Activated CD8-positive, alpha-beta memory T cell treated with anti-CD3 and anti-CD28 coated beads, Interleukin-2, amount 10 ng/mL, durations not matched to agents 7 days and 5 days (primary cell): ENCODE results near the gene EPHA6. TPM values are rescaled to one million over a fixed set of nuclear protein-coding genes. Genes with fewer than 3 reads are reported as not detected.
"Not testable (repeated sequence)": the region's sequence is repeated elsewhere in the genome, so short reads cannot be mapped to it uniquely, and the experiment has no call there.

Source experiments
- ATAC-seq: fragments of 150-1000 bp; cut with Tn5 transposase; one replicate; pipeline ENCODE4 v1.10.0; 2021; ENCODE audit warnings: moderate library complexity
- CTCF ChIA-PET: fragments of 350-600 bp; sonication (Branson Sonifier 250); formaldehyde crosslinking; loops from one replicate; lab custom pipeline; 2021; ENCODE audit warnings: antibody characterized with exemption; lab: Charles Lee
- DNase-seq: peaks from one replicate; pipeline ENCODE4 v3.0.0-alpha.2; 2020
- H3K27ac Mint-ChIP-seq: one replicate; pipeline ENCODE4 v1.8.0; 2021; ENCODE audit warnings: mild to moderate bottlenecking, mixed read lengths
- H3K27me3 Mint-ChIP-seq: one replicate; pipeline ENCODE4 v1.8.0; 2021; ENCODE audit warnings: mixed read lengths
- H3K36me3 Mint-ChIP-seq: one replicate; pipeline ENCODE4 v1.8.0; 2021; ENCODE audit warnings: mild to moderate bottlenecking, mixed read lengths
- H3K4me1 Mint-ChIP-seq: one replicate; pipeline ENCODE4 v1.8.0; 2021; ENCODE audit warnings: mixed read lengths
- H3K4me3 Mint-ChIP-seq: one replicate; pipeline ENCODE4 v1.8.0; 2021; ENCODE audit warnings: mild to moderate bottlenecking, moderate library complexity, mixed read lengths
- H3K9me3 Mint-ChIP-seq: one replicate; pipeline ENCODE4 v1.8.0; 2022; ENCODE audit warnings: low read depth, mixed read lengths
- total RNA-seq, 2 experiments: library from RNA; stranded (reverse); gene quantifications; one replicate each; pipeline ENCODE4 v1.2.3, GENCODE V29; 2021

Gene EPHA6
- total RNA-seq, 2 experiments from 2014 or later: not detected

- Mint-ChIP-seq H3K27me3 (no peaks in the 10 kb centered on the region), H3K27ac (no peak overlapping the region), H3K36me3 (no peaks in the 10 kb centered on the region), H3K4me1 (no peaks in the 10 kb centered on the region), H3K4me3 (no peak overlapping the region), H3K9me3 (peaks cover 4% of the 10 kb centered on the region)
- DNase-seq (no peak), ATAC-seq (no peak)
- CTCF ChIA-PET: no interaction called here
Observed at GRCh38 chr3:96844204-96844514, 29.8 kb downstream of the EPHA6 start.

DNA sequence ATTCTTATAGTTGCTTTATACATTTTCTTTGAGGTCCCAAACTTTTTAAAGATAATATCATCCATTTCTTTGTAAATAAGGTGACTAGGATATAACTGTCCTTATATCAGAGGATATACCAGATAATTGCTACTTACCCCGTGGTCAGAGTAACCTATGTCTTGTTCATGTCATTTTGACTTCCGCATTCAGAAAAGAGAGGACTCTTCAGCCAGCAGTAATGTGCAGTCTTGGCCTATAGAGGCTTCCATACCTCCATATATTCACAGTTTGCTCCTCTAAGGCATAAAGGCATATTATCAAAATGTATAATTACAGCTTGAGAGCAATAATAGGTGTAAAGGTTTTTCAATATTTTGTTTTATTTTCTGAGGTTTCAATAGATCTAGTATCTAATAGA, 38.5 kb downstream of the EPHA6 start:
- DNase-seq (no peak), ATAC-seq (no peak)
- Mint-ChIP-seq H3K4me1 (no peaks in the 10 kb centered on the region), H3K36me3 (no peaks in the 10 kb centered on the region), H3K9me3 (no peaks in the 10 kb centered on the region), H3K27me3 (no peaks in the 10 kb centered on the region), H3K4me3 (no peak overlapping the region), H3K27ac (no peak overlapping the region)
- CTCF ChIA-PET: no interaction called here

DNA sequence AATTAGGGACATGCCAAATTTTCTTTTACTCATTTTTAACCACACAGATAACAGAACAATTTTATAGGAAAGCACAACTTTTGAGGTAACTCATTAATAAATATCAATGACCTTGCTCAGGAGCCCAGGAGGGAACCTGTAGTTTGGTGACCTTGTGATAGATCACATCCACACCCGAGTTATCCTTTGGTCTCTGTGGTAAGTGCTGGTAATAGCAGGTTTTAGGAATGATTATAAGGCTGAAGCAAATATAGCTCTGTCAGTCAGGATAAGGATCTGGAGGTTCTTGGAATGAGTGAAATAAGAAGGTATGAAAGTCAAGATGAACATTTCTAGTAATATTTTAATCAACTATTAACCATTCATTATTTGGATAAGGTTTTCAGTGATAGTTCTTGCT, 46.5 kb downstream of the EPHA6 start:
- ATAC-seq: no peak
- H3K27ac Mint-ChIP-seq: no peak overlapping the region
- H3K4me3 Mint-ChIP-seq: no peak overlapping the region
- H3K9me3 Mint-ChIP-seq: no peaks in the 10 kb centered on the region
- H3K27me3 Mint-ChIP-seq: no peaks in the 10 kb centered on the region
- CTCF ChIA-PET: no interaction called here
- H3K36me3 Mint-ChIP-seq: no peaks in the 10 kb centered on the region
- no peaks in the 10 kb centered on the region for H3K4me1 Mint-ChIP-seq
- DNase-seq: no peak

DNA sequence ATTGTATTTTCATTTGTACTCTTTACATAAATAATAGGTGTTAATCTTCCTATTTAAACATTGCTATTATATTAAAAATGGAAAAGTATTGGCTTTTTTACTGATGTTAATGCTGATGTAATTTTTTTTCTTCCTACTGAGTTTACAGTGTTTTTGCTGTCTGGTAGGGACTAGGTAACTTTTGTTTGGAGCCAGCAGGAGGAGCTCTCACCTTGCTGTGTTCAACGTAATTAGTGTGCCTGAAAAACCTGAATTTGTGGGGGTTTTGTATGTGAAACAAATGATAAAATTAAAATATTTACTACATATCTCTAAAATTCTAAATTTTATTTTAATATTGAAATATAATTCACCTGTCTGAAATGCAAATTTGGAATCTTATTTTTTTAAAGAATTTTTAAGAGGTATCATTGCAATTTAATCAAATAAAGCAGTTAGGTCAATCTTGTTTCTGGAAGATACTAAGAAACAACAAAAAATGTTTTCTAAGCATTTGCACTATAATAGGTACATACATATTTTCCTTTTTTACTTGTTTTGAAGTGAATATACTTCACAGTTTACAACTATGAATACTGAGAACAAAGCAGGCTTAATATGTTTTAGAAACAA, 48.8 kb downstream of the EPHA6 start:
- Mint-ChIP-seq H3K4me1 (no peaks in the 10 kb centered on the region), H3K27me3 (no peaks in the 10 kb centered on the region), H3K36me3 (no peaks in the 10 kb centered on the region), H3K4me3 (no peak overlapping the region), H3K9me3 (no peaks in the 10 kb centered on the region), H3K27ac (no peak overlapping the region)
- no peak for ATAC-seq
- CTCF ChIA-PET: interaction anchor here (1.1 to 1.3 kb wide), 2 partner anchors 24 to 856 kb away, joined by 3 to 5 read pairs; no protein-coding TSS in a partner anchor
- DNase-seq: no peak

DNA sequence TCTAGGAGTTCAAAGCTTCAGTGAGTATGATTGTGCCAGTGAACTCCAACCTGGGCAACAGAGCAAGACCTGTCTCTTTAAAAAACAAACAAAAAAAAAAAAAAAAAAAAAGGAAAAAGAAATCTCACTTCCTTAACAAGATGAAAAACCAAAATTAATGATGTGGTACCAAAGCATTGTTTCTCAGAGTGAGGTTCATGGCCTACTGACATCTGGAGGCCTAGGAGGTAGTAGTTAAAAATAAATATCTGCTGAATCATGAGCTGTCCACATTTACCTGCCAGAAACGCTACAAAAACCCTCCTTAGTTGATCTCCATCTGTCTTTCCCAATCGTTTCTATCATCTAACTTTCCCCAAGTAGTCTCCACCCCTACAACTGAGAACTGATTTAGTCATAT, 51.2 kb downstream of the EPHA6 start:
- Mint-ChIP-seq H3K9me3 (no peaks in the 10 kb centered on the region), H3K27me3 (no peaks in the 10 kb centered on the region), H3K27ac (no peak overlapping the region), H3K4me3 (no peak overlapping the region), H3K36me3 (no peaks in the 10 kb centered on the region), H3K4me1 (no peaks in the 10 kb centered on the region)
- DNase-seq (no peak), ATAC-seq (no peak)
- CTCF ChIA-PET: no interaction called here

GRCh38 chr3:96869316-96869715, 54.9 kb downstream of the EPHA6 start:
- no peaks in the 10 kb centered on the region for H3K4me1 Mint-ChIP-seq
- H3K4me3 Mint-ChIP-seq: no peak overlapping the region
- no peaks in the 10 kb centered on the region for H3K27me3 Mint-ChIP-seq
- no peaks in the 10 kb centered on the region for H3K9me3 Mint-ChIP-seq
- no peak overlapping the region for H3K27ac Mint-ChIP-seq
- no peaks in the 10 kb centered on the region for H3K36me3 Mint-ChIP-seq
- DNase-seq: no peak
- CTCF ChIA-PET: no interaction called here
- no peak for ATAC-seq

DNA sequence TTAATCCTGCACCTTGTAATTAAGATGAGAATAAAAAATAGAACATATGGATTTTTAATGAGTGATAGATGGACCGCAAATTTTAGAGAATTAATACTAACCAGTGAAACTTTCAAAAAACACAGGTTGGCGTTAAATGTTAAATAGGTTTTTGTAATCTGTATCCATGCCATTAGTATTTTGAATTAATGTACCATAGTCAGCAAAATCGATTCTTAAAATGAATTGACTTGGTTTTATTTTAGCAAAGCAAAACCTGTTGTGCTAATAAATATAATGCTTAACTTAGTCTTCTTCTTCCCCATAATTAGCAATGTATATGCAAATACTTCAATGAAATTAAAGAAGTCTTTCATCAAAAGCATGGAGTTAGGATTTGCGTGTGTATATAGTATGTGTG, 63.1 kb downstream of the EPHA6 start:
- CTCF ChIA-PET: no interaction called here

DNA sequence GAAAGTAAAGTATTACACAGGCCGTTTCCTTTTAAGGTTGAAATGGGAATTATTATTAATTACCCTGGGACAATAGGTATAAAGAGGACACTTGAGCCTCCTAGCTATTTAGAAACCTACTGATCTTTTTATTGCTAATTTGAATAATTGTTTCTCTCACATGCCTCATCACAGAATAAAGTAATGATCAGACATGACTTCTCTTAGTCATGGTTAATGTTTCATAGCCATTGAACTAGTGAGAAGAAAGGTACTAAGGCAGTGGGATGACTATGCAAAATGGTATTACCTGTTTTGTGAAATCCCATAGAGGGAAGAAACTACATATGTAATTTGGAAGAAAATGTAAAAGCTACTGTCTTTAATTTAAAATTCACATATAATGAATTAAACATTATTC, 85.6 kb downstream of the EPHA6 start:
- H3K4me1 Mint-ChIP-seq: no peaks in the 10 kb centered on the region
- DNase-seq (no peak), ATAC-seq (no peak)
- no peak overlapping the region for H3K27ac Mint-ChIP-seq
- H3K27me3 Mint-ChIP-seq: no peaks in the 10 kb centered on the region
- no peaks in the 10 kb centered on the region for H3K9me3 Mint-ChIP-seq
- H3K4me3 Mint-ChIP-seq: no peak overlapping the region
- H3K36me3 Mint-ChIP-seq: no peaks in the 10 kb centered on the region
- CTCF ChIA-PET: no interaction called here

More for the DNA sequence above, 63.1 kb downstream of the EPHA6 start:
- Mint-ChIP-seq H3K27ac (no peak overlapping the region), H3K36me3 (no peaks in the 10 kb centered on the region), H3K4me1 (no peaks in the 10 kb centered on the region), H3K9me3 (no peaks in the 10 kb centered on the region), H3K27me3 (no peaks in the 10 kb centered on the region), H3K4me3 (no peak overlapping the region)
- ATAC-seq (no peak), DNase-seq (no peak)

DNA sequence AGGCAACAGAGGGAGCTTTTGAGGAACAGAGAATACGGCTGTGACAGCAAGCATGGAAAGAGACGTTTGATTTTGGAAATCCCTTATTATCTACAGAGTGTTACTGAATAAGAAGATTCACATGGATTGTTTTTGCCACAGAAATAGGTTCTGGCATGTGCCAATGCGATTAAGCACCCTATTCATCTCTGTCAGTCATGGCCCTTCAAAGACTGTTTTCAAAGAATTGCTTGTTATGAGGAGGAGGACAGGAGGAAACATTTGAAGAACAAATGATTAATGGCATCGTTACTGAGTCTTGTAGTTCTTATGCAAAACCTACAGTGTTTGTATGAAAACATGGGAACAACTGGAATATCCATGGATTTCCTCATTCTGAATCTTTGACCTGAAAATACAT, 86.2 kb downstream of the EPHA6 start:
- Mint-ChIP-seq H3K27me3 (no peaks in the 10 kb centered on the region), H3K4me1 (no peaks in the 10 kb centered on the region), H3K9me3 (no peaks in the 10 kb centered on the region), H3K27ac (no peak overlapping the region), H3K36me3 (no peaks in the 10 kb centered on the region), H3K4me3 (no peak overlapping the region)
- ATAC-seq: no peak
- CTCF ChIA-PET: no interaction called here
- DNase-seq: no peak

DNA sequence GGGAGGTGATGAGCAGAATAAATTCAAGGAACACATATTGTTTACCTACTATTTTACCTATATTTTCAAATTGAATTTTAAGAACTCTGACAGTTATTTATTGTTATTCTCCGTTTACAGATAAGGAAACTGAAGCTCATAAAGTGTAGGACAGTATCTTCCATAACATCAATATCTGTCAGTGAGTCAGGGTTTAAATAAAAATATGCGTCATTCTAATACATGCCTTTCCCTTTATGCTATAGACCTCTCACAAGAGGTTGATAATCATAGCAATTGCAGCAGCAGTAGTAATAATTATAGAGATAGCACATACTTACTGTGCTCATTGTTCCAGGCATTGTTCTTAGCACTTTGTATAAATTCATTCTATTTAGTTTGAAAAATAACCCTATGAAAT, 101.1 kb downstream of the EPHA6 start:
- Mint-ChIP-seq H3K27ac (no peak overlapping the region), H3K27me3 (no peaks in the 10 kb centered on the region), H3K4me1 (no peaks in the 10 kb centered on the region), H3K36me3 (no peaks in the 10 kb centered on the region), H3K4me3 (no peak overlapping the region), H3K9me3 (no peaks in the 10 kb centered on the region)
- DNase-seq: no peak
- ATAC-seq: no peak
- CTCF ChIA-PET: no interaction called here

- Mint-ChIP-seq H3K4me3 (no peak overlapping the region), H3K27ac (no peak overlapping the region), H3K36me3 (no peaks in the 10 kb centered on the region), H3K9me3 (peaks cover 12% of the 10 kb centered on the region), H3K4me1 (no peaks in the 10 kb centered on the region), H3K27me3 (no peaks in the 10 kb centered on the region)
- ATAC-seq (no peak), DNase-seq (no peak)
- CTCF ChIA-PET: no interaction called here
Observed at GRCh38 chr3:96931119-96931862, 116.9 kb downstream of the EPHA6 start.

DNA sequence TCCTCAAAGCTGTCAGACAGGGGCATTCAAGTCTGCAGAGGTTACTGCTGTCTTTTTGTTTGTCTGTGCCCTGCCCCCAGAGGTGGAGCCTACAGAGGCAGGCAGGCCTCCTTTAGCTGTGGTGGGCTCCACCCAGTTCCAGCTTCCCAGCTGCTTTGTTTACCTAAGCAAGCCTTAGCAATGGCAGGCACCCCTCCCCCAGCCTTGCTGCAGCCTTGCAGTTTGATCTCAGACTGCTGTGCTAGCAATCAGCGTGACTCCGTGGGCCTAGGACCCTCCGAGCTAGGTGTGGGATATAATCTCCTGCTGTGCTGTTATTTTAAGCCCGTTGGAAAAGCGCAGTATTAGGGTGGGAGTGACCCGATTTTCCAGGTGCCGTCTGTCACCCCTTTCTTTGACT, 127.7 kb downstream of the EPHA6 start:
- H3K4me3 Mint-ChIP-seq, ATAC-seq, H3K27me3 Mint-ChIP-seq, DNase-seq, CTCF ChIA-PET, H3K27ac Mint-ChIP-seq, H3K9me3 Mint-ChIP-seq, H3K4me1 Mint-ChIP-seq, H3K36me3 Mint-ChIP-seq: not testable (repeated sequence)

GRCh38 chr3:96958856-96959255, 144.5 kb downstream of the EPHA6 start:
- no peak overlapping the region for H3K4me3 Mint-ChIP-seq
- no peak for DNase-seq

DNA sequence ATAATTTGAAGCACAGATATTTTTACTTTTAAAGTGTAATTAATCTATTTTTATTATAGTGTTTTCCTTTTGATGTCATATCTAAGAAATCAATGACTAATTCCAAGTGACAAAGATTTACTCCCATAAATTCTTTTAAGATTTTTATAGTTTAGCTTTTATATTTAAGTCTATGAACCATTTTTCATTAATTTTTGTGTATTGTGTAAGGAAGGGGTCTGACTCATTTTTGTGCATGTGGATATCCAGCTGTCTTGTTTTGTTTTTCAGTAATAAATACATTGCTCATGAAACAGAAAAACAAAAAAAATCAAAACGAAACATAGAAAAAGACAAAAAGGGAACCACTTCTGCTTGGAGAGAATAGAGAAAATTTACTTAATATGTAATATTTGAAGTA, 145.1 kb downstream of the EPHA6 start:
- Mint-ChIP-seq H3K4me1 (no peaks in the 10 kb centered on the region), H3K27me3 (no peaks in the 10 kb centered on the region), H3K36me3 (no peaks in the 10 kb centered on the region), H3K27ac (no peak overlapping the region), H3K9me3 (peaks cover 2% of the 10 kb centered on the region), H3K4me3 (no peak overlapping the region)
- CTCF ChIA-PET: no interaction called here
- no peak for ATAC-seq
- no peak for DNase-seq

More at GRCh38 chr3:96958856-96959255, 144.5 kb downstream of the EPHA6 start:
- ATAC-seq: no peak
- H3K36me3 Mint-ChIP-seq: no peaks in the 10 kb centered on the region
- no peak overlapping the region for H3K27ac Mint-ChIP-seq
- CTCF ChIA-PET: no interaction called here
- H3K27me3 Mint-ChIP-seq: no peaks in the 10 kb centered on the region
- H3K9me3 Mint-ChIP-seq: peaks cover 2% of the 10 kb centered on the region
- no peaks in the 10 kb centered on the region for H3K4me1 Mint-ChIP-seq
